K562 (cell line): Measurements from ENCODE around the gene LMNTD2. TPM values are rescaled to one million over a fixed set of nuclear protein-coding genes. Genes with fewer than 3 reads are reported as not detected.

Experiments used
- CBFB ChIP-seq: sonication (generic); formaldehyde crosslinking; IDR thresholded peaks from 2 replicates; pipeline ENCODE4 v1.4.0; 2020; ENCODE audit warnings: mild to moderate bottlenecking, missing genetic modification reagents
- DMBX1 ChIP-seq: fragments of 250-450 bp; sonication (Bioruptor Pico); IDR thresholded peaks from 2 replicates; pipeline ENCODE4 v1.8.0; 2022; ENCODE audit warnings: inconsistent platforms, mild to moderate bottlenecking, moderate library complexity, borderline replicate concordance
- EP400 ChIP-seq: fragments of 450-650 bp; IDR thresholded peaks from 2 replicates; pipeline ENCODE4 v1.6.1; 2017; ENCODE audit warnings: antibody characterized with exemption, mild to moderate bottlenecking, moderate library complexity
- GABPA ChIP-seq: fragments of 200-800 bp; sonication (Bioruptor generic); conservative IDR thresholded peaks from 2 replicates; pipeline ENCODE4 v1.6.1; 2016; ENCODE audit warnings: low read depth, missing genetic modification characterization, missing compliant biosample characterization
- GTF2F1 ChIP-seq: IDR thresholded peaks from 2 replicates; pipeline ENCODE4 v1.6.1; 2011; ENCODE audit warnings: low read depth, low read length, improper control_type of control experiment
- HDAC2 ChIP-seq: fragments of 450-650 bp; IDR thresholded peaks from 2 replicates; pipeline ENCODE4 v1.6.1; 2016; ENCODE audit warnings: mild to moderate bottlenecking
- NRF1 ChIP-seq, 2 experiments: fragments of 450-650 bp; IDR thresholded peaks in 1 of 2; conservative IDR thresholded peaks in 1 of 2; 2 replicates each; pipeline ENCODE4 v1.6.1; 2014; ENCODE audit warnings: mild to moderate bottlenecking in 2 of 2
- POLR2A ChIP-seq: fragments of 450-650 bp; conservative IDR thresholded peaks from 2 replicates; pipeline ENCODE4 v1.6.1; 2016
- PYGO2 ChIP-seq: fragments of 450-650 bp; IDR thresholded peaks from 2 replicates; pipeline ENCODE4 v1.6.1; 2016; ENCODE audit warnings: mild to moderate bottlenecking, missing genetic modification characterization, moderate library complexity, missing compliant biosample characterization
- RBM25 ChIP-seq: fragments of 200-400 bp; formaldehyde crosslinking; IDR thresholded peaks from 2 replicates; pipeline ENCODE4 v1.6.1; 2018; ENCODE audit warnings: low read length, low read depth, moderate library complexity; ENCODE audit not compliant: severe bottlenecking
- STAG1 ChIP-seq: sonication (generic); formaldehyde crosslinking; IDR thresholded peaks from 2 replicates; pipeline ENCODE4 v1.5.0; 2020; ENCODE audit warnings: missing genetic modification reagents, borderline replicate concordance
- TCF3 ChIP-seq: sonication (generic); formaldehyde crosslinking; IDR thresholded peaks from 2 replicates; pipeline ENCODE4 v1.4.0; 2020; ENCODE audit warnings: mild to moderate bottlenecking, missing genetic modification reagents
- TOE1 ChIP-seq, 2 experiments: fragments of 450-650 bp in 1 of 2; sonication (generic) in 1 of 2; formaldehyde crosslinking in 1 of 2; IDR thresholded peaks; 2 replicates each; pipeline versions ENCODE4 v1.7.1 to v1.8.0; 2016 to 2022; ENCODE audit warnings: borderline replicate concordance in 2 of 2, mild to moderate bottlenecking in 2 of 2, antibody characterized with exemption in 1 of 2, inconsistent platforms in 1 of 2, low read depth in 1 of 2, missing genetic modification reagents in 1 of 2, moderate library complexity in 1 of 2
- ZBTB7A ChIP-seq: IDR thresholded peaks from 2 replicates; pipeline ENCODE4 v1.6.1; 2011; ENCODE audit warnings: low read depth, mild to moderate bottlenecking, low read length, moderate library complexity, borderline replicate concordance; ENCODE audit not compliant: control insufficient read depth
- ZKSCAN8 ChIP-seq: fragments of 200-800 bp; sonication (Bioruptor generic); IDR thresholded peaks from 2 replicates; pipeline ENCODE4 v1.6.1; 2016; ENCODE audit warnings: missing genetic modification characterization, missing compliant biosample characterization
- ZNF197 ChIP-seq: fragments of 200-800 bp; sonication (Bioruptor generic); IDR thresholded peaks from 2 replicates; pipeline ENCODE4 v1.6.1; 2016; ENCODE audit warnings: low read depth, missing genetic modification characterization, missing compliant biosample characterization
- ZNF274 ChIP-seq: IDR thresholded peaks from 2 replicates; pipeline ENCODE4 v1.6.1; 2011; ENCODE audit warnings: low read depth, mild to moderate bottlenecking, low read length, moderate library complexity, borderline replicate concordance
- ZNF609 ChIP-seq: sonication (generic); formaldehyde crosslinking; IDR thresholded peaks from 2 replicates; pipeline ENCODE4 v1.8.1; 2023; ENCODE audit warnings: missing genetic modification reagents, mild to moderate bottlenecking, borderline replicate concordance
- ZNF740 ChIP-seq, 3 experiments: fragments of 200-800 bp in 1 of 3; sonication (Bioruptor generic) in 1 of 3; sonication (generic) in 1 of 3; formaldehyde crosslinking in 1 of 3; IDR thresholded peaks; 2 replicates each; pipeline versions ENCODE4 v1.6.1 to v1.8.0; 2016 to 2022; ENCODE audit warnings: mild to moderate bottlenecking in 2 of 3, missing compliant biosample characterization in 2 of 3, missing genetic modification characterization in 2 of 3, missing genetic modification reagents in 1 of 3
- ZSCAN32 ChIP-seq: fragments of 450-650 bp; formaldehyde crosslinking; IDR thresholded peaks from 2 replicates; pipeline ENCODE4 v1.4.0; 2020; ENCODE audit warnings: mild to moderate bottlenecking, moderate library complexity
- polyA plus RNA-seq, 8 experiments: library from polyadenylated mRNA; depleted of rRNA in 4 of 8; stranded (reverse) in 5 of 8; unstranded in 3 of 8; fragments of >200 nt; fragmentation: Nextera tagmentation in 2 of 8; fragmentation: Illumina TruSeq in 1 of 8; extraction: Ambion mirVana in 2 of 8; extraction: Trizol in 1 of 8; gene quantifications; 2 replicates each; pipeline versions ENCODE4 v1.2.1 to v1.2.3, GENCODE V29; 2011 to 2014; ENCODE audit warnings: inconsistent platforms in 1 of 8, missing spikeins in 1 of 8
- total RNA-seq, 7 experiments: library from RNA; depleted of rRNA in 6 of 7; stranded (reverse); fragments of >200 nt in 6 of 7; fragmentation: Illumina TruSeq in 2 of 7; extraction: Trizol in 2 of 7; gene quantifications; 2 replicates each; pipeline versions ENCODE4 v1.2.1 to v1.2.3, GENCODE V29; 2011 to 2021; ENCODE audit warnings: low replicate concordance in 1 of 7

The LMNTD2 gene
- total and polyA plus RNA-seq, 9 of the 15 experiments (the other 6 are each of a cell fraction or from before 2014, with no cell fraction given), result 0.48 to 4.2 (median 1.5) TPM; not detected in 3

DNA sequence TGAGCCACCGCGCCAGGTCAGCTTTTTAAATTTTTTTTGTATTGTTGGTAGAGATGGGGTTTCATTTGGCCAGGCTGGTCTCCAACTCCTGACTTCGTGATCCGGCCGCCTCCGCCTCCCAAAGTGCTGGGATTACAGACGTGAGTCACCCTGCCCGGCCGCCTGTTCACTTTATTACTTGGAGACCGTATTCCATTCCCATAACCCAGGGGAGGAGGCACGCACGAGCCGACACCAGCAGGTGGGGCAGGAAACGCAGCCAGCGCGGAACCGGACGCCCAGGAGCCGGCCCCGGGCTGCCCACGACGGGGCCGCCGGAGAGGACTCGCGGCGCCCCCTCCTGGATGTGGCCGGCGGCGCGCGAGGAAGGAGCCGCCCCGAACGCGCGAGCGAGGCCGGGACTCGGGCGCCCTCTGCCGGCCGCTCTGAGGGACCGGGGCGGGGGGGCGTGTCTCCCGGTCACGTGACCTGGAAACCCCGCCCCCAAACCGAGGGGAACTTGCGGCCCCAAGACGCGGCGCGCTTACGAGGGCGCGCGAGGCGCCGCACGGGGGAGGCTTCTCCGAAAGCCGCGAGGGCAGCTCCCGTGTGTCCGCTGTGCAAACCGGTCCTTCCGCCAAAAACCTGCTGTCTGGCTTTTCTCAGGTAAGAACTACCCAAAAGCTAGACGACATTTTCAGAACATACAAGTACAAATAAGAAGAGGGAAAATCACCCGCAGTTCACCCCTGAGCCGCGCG, 41.9 kb downstream of the LMNTD2 start (continued):
- TF ChIP-seq TOE1 (IDR thresholded peaks at IDR 0.05; ENCODE audit: borderline replicate concordance), result peak; percentile 99
- no peak for TF ChIP-seq TOE1 (CRISPR knock-in tag; IDR thresholded peaks at IDR 0.05; ENCODE audit: borderline replicate concordance, low read depth)
- TF ChIP-seq STAG1 (CRISPR knock-in tag), result peak; percentile 91
- TF ChIP-seq ZBTB7A, result peak; percentile 62; the same call in 1 of the 2 replicates
- 0 out of 2 replicates have a peak, but pooled peaks have one; percentile 60 for TF ChIP-seq CBFB (CRISPR knock-in tag)
- 0 out of 2 replicates have a peak, but pooled peaks have one; percentile 21 for TF ChIP-seq HDAC2
- TF ChIP-seq GTF2F1, result peak; percentile 25; the same call in 1 of the 2 replicates
- TF ChIP-seq ZSCAN32 (CRISPR knock-in tag), result no peak
- TF ChIP-seq GABPA (tag), result peak; percentile 76
- peak; percentile 59 to 65 for TF ChIP-seq NRF1 (conservative IDR thresholded peaks at IDR 0.05 in 1 of 2, IDR thresholded peaks at IDR 0.05 in 1 of 2)
- TF ChIP-seq ZNF274, result no peak
- TF ChIP-seq ZKSCAN8, result 0 out of 2 replicates have a peak, but pooled peaks have one; percentile 14
- peak; percentile 63; the same call in 1 of the 2 replicates for TF ChIP-seq POLR2A
- TF ChIP-seq ZNF609 (CRISPR knock-in tag), result no peak
- peak; percentile 81 for TF ChIP-seq RBM25
- TF ChIP-seq PYGO2 (tag), result no peak
- TF ChIP-seq TCF3, result peak; percentile 34; the same call in 1 of the 2 replicates
- TF ChIP-seq EP400, result peak; percentile 76
- TF ChIP-seq DMBX1, result peak; percentile 54; the same call in 1 of the 2 replicates
- TF ChIP-seq ZNF197 (CRISPR knock-in tag), result no peak
- TF ChIP-seq ZNF740 (CRISPR knock-in tag; IDR thresholded peaks at IDR 0.05), result 0 out of 2 replicates have a peak, but pooled peaks have one; percentile 32
- 0 out of 4 replicates have a peak, but pooled peaks of 1 of the 2 experiments have one; percentile 21 for TF ChIP-seq ZNF740 (tag; IDR thresholded peaks at IDR 0.05)
